HFFc6 (cell line): ENCODE measurements around the gene CNTNAP5. TPM values are rescaled to one million over a fixed set of nuclear protein-coding genes. Genes with fewer than 3 reads are reported as not detected.

ENCODE experiments used
- DNase-seq: peaks from one replicate; pipeline ENCODE4 v3.0.0-alpha.2; 2018
- H3K27ac Mint-ChIP-seq: 2 replicates; pipeline ENCODE4 v1.8.0; 2020; ENCODE audit warnings: mild to moderate bottlenecking, mixed read lengths
- H3K27me3 Mint-ChIP-seq: 2 replicates; pipeline ENCODE4 v1.8.0; 2021; ENCODE audit warnings: mild to moderate bottlenecking, moderate library complexity, mixed read lengths; ENCODE audit not compliant: insufficient read depth
- H3K36me3 Mint-ChIP-seq: 2 replicates; pipeline ENCODE4 v1.8.0; 2021; ENCODE audit warnings: low read depth, mixed read lengths
- H3K4me1 Mint-ChIP-seq: 2 replicates; pipeline ENCODE4 v1.8.0; 2020; ENCODE audit warnings: low read depth, mixed read lengths
- H3K4me3 Mint-ChIP-seq: 2 replicates; pipeline ENCODE4 v1.8.0; 2020; ENCODE audit warnings: mild to moderate bottlenecking, moderate library complexity, mixed read lengths
- H3K9me3 Mint-ChIP-seq: 2 replicates; pipeline ENCODE4 v1.8.0; 2020; ENCODE audit warnings: mild to moderate bottlenecking, mixed read lengths
- CTCF ChIP-seq: fragments of 200-600 bp; sonication (generic); IDR thresholded peaks from 2 replicates; pipeline ENCODE4 v1.5.0; 2021; ENCODE audit warnings: antibody characterized with exemption, mild to moderate bottlenecking
- total RNA-seq, 6 experiments: library from RNA; stranded (reverse); fragmentation: NEBNext Ultra II Directional; extraction: Animal tissue kit (Norgen Biotek cat#: 25700); gene quantifications; 2 replicates in 1 of 6; 3 replicates in 5 of 6; pipeline ENCODE4 v1.2.3, GENCODE V29; 2021

Gene CNTNAP5
- total RNA-seq, 6 experiments from 2014 or later, result not detected

GRCh38 chr2:124264551-124265091, 239.5 kb downstream of the CNTNAP5 start:
- no peaks in the 10 kb centered on the region for H3K27me3 Mint-ChIP-seq
- TF ChIP-seq CTCF, result no peak
- no peak overlapping the region for H3K4me3 Mint-ChIP-seq
- H3K27ac Mint-ChIP-seq, result no peak overlapping the region
- H3K36me3 Mint-ChIP-seq, result no peaks in the 10 kb centered on the region
- no peak for DNase-seq
- H3K9me3 Mint-ChIP-seq, result peaks cover 49% of the 10 kb centered on the region
- H3K4me1 Mint-ChIP-seq, result no peaks in the 10 kb centered on the region

GRCh38 chr2:124267794-124268193, 242.7 kb downstream of the CNTNAP5 start:
- peaks cover 56% of the 10 kb centered on the region for H3K9me3 Mint-ChIP-seq
- H3K36me3 Mint-ChIP-seq, result no peaks in the 10 kb centered on the region
- H3K27ac Mint-ChIP-seq, result no peak overlapping the region
- no peak for DNase-seq
- H3K4me3 Mint-ChIP-seq, result no peak overlapping the region
- no peak for TF ChIP-seq CTCF
- no peaks in the 10 kb centered on the region for H3K4me1 Mint-ChIP-seq
- H3K27me3 Mint-ChIP-seq, result no peaks in the 10 kb centered on the region

GRCh38 chr2:124269348-124269747, 244.3 kb downstream of the CNTNAP5 start:
- TF ChIP-seq CTCF, result no peak
- H3K27ac Mint-ChIP-seq, result no peak overlapping the region
- DNase-seq, result no peak
- H3K36me3 Mint-ChIP-seq, result no peaks in the 10 kb centered on the region
- H3K4me1 Mint-ChIP-seq, result no peaks in the 10 kb centered on the region
- H3K9me3 Mint-ChIP-seq, result peaks cover 43% of the 10 kb centered on the region
- no peaks in the 10 kb centered on the region for H3K27me3 Mint-ChIP-seq
- no peak overlapping the region for H3K4me3 Mint-ChIP-seq

GRCh38 chr2:124272261-124272841, 247.3 kb downstream of the CNTNAP5 start:
- Mint-ChIP-seq H3K9me3 (peaks cover 53% of the 10 kb centered on the region), H3K4me1 (no peaks in the 10 kb centered on the region), H3K4me3 (no peak overlapping the region), H3K27ac (no peak overlapping the region), H3K27me3 (no peaks in the 10 kb centered on the region), H3K36me3 (no peaks in the 10 kb centered on the region)
- TF ChIP-seq CTCF, result no peak
- DNase-seq, result no peak

- DNase-seq, result no peak
- Mint-ChIP-seq H3K36me3 (peaks cover 3% of the 10 kb centered on the region; the same call in 1 of the 2 replicates), H3K4me3 (no peak overlapping the region), H3K4me1 (no peaks in the 10 kb centered on the region), H3K27me3 (no peaks in the 10 kb centered on the region), H3K27ac (no peak overlapping the region), H3K9me3 (peaks cover 58% of the 10 kb centered on the region)
- no peak for TF ChIP-seq CTCF
Measured at GRCh38 chr2:124281541-124281940, 256.5 kb downstream of the CNTNAP5 start.
